HL-60 (cell line): ENCODE data around the gene TRIM28.

ENCODE experiments used
- DNase-seq, 2 experiments: peaks; one replicate each; pipeline ENCODE4 v3.0.0-alpha.2; 2010 to 2020; ENCODE audit warnings: low read depth in 1 of 2, low spot score in 1 of 2
- H3K27ac ChIP-seq: fragments of 250-450 bp; sonication (Bioruptor Pico); replicated peaks from 2 replicates; pipeline ENCODE4 v1.5.1; 2020; ENCODE audit warnings: mild to moderate bottlenecking, moderate library complexity
- H3K27me3 ChIP-seq: fragments of 250-450 bp; sonication (Bioruptor Pico); 2 replicates; pipeline ENCODE4 v1.5.1; 2021; ENCODE audit warnings: mild to moderate bottlenecking, moderate library complexity; ENCODE audit not compliant: insufficient read depth, poor library complexity, severe bottlenecking
- H3K4me3 ChIP-seq: replicated peaks from 2 replicates; pipeline ENCODE4 v1.5.1; 2011; ENCODE audit warnings: mild to moderate bottlenecking, control low read depth, low read length; ENCODE audit not compliant: insufficient read depth
- CTCF ChIP-seq: IDR thresholded peaks from one replicate; pipeline ENCODE4 v1.5.1; 2011; ENCODE audit warnings: low read length, control low read depth, inconsistent platforms; ENCODE audit not compliant: insufficient read depth
- GABPA ChIP-seq: IDR thresholded peaks from 2 replicates; pipeline ENCODE4 v1.6.1; 2012; ENCODE audit warnings: low read depth
- POLR2AphosphoS5 ChIP-seq: IDR thresholded peaks from 2 replicates; pipeline ENCODE4 v1.6.1; 2012; ENCODE audit warnings: low read depth
- REST ChIP-seq: IDR thresholded peaks from 2 replicates; pipeline ENCODE4 v1.6.1; 2012; ENCODE audit warnings: low read depth; ENCODE audit not compliant: insufficient replicate concordance
- SPI1 ChIP-seq: IDR thresholded peaks from 2 replicates; pipeline ENCODE4 v1.6.1; 2012; ENCODE audit warnings: low read depth, mild to moderate bottlenecking, borderline replicate concordance

The TRIM28 gene

GRCh38 chr19:58513694-58514563 is 29.9 kb upstream of the TRIM28 start:
- peak overlapping the region; percentile 65 for H3K4me3 ChIP-seq
- no peaks in the 10 kb centered on the region for H3K27me3 ChIP-seq
- TF ChIP-seq POLR2AphosphoS5 (peak; percentile 91), CTCF (peak; percentile 81), SPI1 (no peak)
- H3K27ac ChIP-seq: peak overlapping the region; percentile 72
- DNase-seq: peak; percentile 94 to 99

- no peak for DNase-seq
- TF ChIP-seq POLR2AphosphoS5: no peak
- TF ChIP-seq REST: no peak
- TF ChIP-seq GABPA: no peak
- no peak for TF ChIP-seq CTCF
- TF ChIP-seq SPI1: no peak
- Histone ChIP-seq H3K27me3 (no peaks in the 10 kb centered on the region), H3K27ac (peak overlapping the region; percentile 72), H3K4me3 (peak overlapping the region; percentile 65)
Measured at GRCh38 chr19:58514564-58515022, 29.3 kb upstream of the TRIM28 start.

GRCh38 chr19:58515259-58515658 is 28.6 kb upstream of the TRIM28 start:
- TF ChIP-seq CTCF (no peak), REST (no peak), GABPA (no peak), POLR2AphosphoS5 (no peak), SPI1 (no peak)
- Histone ChIP-seq H3K27ac (no peak overlapping the region), H3K4me3 (no peak overlapping the region), H3K27me3 (no peaks in the 10 kb centered on the region)
- no peak for DNase-seq
